ENCODE data around the gene PPP1R14D. TPM values are rescaled to one million over a fixed set of nuclear protein-coding genes. Genes with fewer than 3 reads are reported as not detected.
A peak's percentile ranks its signal among the peaks of the same experiment; 100 is the strongest.

Gene PPP1R14D
- total RNA-seq, 2 experiments from 2014 or later = not detected

DNA sequence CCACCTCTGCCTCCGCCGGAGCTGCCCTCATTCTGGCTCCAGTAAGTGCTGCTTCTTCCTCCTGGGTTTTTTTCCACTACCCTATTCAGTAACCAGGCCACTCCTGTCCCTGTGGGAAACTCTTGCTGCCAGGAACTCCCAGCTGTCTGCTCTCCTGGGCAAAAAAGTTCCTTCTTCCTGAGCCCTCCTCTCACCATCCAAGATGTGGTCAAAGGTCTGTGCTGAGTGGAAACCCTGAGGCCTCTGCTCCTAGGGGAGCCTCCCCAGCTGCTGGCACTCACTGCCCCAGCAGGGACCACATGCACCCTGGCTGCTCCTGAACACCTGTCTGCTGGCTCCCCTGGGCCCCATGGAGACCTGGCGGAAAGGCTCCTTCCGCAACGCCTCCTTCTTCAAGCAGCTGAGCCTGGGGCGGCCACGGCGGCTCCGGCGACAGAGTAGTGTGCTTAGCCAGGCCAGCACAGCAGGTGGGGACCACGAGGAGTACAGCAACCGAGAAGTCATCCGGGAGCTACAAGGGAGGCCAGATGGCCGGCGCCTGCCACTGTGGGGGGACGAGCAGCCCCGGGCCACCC lies 58.3 kb downstream of the PPP1R14D start:
- Histone ChIP-seq H3K27ac (ENCODE audit: low read depth, low read length, poor library complexity, severe bottlenecking) (peak overlapping the region; percentile 97), H3K4me3 (ENCODE audit: low read depth, low read length, poor library complexity, severe bottlenecking) (peak overlapping the region; percentile 61), H3K4me2 (ENCODE audit: low read length) (peak overlapping the region; percentile 80)

DNA sequence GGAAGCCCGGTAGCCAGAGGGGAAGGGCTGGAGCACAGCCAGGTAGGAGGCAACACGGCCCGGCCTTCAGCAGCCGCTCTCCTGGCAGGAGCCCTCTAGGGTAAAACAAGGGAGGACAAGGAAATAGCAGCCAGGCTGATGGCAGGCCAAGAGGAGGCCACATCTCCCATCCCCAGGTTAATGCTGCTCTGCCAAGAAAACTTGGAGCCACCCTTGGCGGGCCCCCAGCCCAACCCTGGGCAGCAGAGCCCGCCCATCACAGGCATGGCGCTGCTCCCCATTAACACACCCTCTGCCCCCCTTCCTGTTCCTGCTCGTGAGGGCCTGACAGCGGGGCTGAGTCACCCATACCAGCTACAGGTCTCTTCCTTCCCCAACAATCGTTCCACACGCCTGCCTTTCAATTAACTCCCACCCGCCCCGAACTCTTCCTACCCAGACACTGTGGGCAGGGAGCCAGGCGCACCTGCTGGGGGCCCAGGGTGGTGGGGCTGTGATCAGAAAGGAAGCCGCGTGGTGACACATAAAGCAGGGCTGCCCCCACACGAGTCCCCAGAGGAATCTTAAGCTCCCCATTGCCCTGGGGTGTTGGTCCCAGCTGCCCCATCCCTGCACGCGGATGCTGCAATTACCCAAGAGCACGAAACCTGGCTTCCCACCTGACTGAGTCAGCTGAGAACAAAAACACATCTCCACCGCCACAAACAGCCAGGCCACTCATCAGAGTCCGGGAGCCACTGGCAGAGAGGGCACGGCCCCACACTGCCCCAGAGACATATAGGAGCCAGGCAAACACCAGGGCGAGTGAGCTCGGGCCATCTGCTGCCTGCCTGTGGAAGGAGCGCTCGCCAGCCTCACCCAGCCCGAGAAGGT lies 59.0 kb downstream of the PPP1R14D start, which contains the start of gene C15orf62:
C15orf62 (plus strand) TSS at position 707 of the 873 bp plus-strand sequence. CDS start 516 bp downstream, outside the sequence.
- intact Hi-C loops (cut with micrococcal nuclease; ENCODE audit: unreplicated experiment) = loop anchor here (1.0 to 5.0 kb wide), 6 partner anchors 13 to 177 kb away; partner anchors contain the start of genes DNAJC17, KNL1, RAD51 and RMDN3
- Histone ChIP-seq H3K36me3 (ENCODE audit: insufficient read depth, low read length) (peaks cover 50% of the 10 kb centered on the region; the same call in 1 of the 2 replicates), H4K20me1 (ENCODE audit: insufficient read depth, low read length) (no peaks in the 10 kb centered on the region), H3K4me1 (ENCODE audit: insufficient read depth, low read length, poor library complexity, severe bottlenecking) (peaks cover 59% of the 10 kb centered on the region), H2AFZ (ENCODE audit: low read length) (peak within 1 kb of the TSS; percentile 26; the same call in 1 of the 2 replicates), H3K9me3 (ENCODE audit: low read length) (no peaks in the 10 kb centered on the region), H3K9me2 (ENCODE audit: insufficient read depth, low read length) (no peaks in the 10 kb centered on the region), H3K4me2 (ENCODE audit: low read length) (peak within 1 kb of the TSS; percentile 80), H3K27ac (ENCODE audit: low read depth, low read length, poor library complexity, severe bottlenecking) (peak within 1 kb of the TSS; percentile 97), H3K4me3 (ENCODE audit: low read depth, low read length, poor library complexity, severe bottlenecking) (peak within 1 kb of the TSS; percentile 61), H3K79me2 (ENCODE audit: insufficient read depth, low read depth, low read length) (peaks cover 4% of the 10 kb centered on the region; the same call in 1 of the 2 replicates)
- DNase-seq (ENCODE audit: low spot score) = peak; percentile 94
- TF ChIP-seq, protein P1, sequence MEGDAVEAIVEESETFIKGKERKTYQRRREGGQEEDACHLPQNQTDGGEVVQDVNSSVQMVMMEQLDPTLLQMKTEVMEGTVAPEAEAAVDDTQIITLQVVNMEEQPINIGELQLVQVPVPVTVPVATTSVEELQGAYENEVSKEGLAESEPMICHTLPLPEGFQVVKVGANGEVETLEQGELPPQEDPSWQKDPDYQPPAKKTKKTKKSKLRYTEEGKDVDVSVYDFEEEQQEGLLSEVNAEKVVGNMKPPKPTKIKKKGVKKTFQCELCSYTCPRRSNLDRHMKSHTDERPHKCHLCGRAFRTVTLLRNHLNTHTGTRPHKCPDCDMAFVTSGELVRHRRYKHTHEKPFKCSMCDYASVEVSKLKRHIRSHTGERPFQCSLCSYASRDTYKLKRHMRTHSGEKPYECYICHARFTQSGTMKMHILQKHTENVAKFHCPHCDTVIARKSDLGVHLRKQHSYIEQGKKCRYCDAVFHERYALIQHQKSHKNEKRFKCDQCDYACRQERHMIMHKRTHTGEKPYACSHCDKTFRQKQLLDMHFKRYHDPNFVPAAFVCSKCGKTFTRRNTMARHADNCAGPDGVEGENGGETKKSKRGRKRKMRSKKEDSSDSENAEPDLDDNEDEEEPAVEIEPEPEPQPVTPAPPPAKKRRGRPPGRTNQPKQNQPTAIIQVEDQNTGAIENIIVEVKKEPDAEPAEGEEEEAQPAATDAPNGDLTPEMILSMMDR (conservative IDR thresholded peaks at IDR 0.05; ENCODE audit: low read length) = no peak
- no peak for TF ChIP-seq EZH2phosphoT487 (IDR thresholded peaks at IDR 0.05; ENCODE audit: borderline replicate concordance, low read depth, low read length)
- CTCF ChIA-PET (ENCODE audit: unreplicated experiment) = interaction anchor here (0.5 to 1.8 kb wide), 6 partner anchors 12 to 122 kb away, joined by 3 to 5 read pairs (median 3); no protein-coding TSS in a partner anchor
- BruUV-seq (replicated peaks) = no TSS peak
- POLR2A ChIA-PET = interaction anchor here (0.6 to 3.3 kb wide), 14 partner anchors 12 to 348 kb away, joined by 3 to 15 read pairs (median 4); partner anchors contain the start of genes CCDC32, DNAJC17, RPUSD2 and ZFYVE19

More for the DNA sequence above, 58.3 kb downstream of the PPP1R14D start:
- ChIA-PET POLR2A (interaction anchor here (0.6 to 3.3 kb wide), 9 partner anchors 11 to 347 kb away, joined by 3 to 15 read pairs (median 4); partner anchors contain the start of genes CCDC32 and RPUSD2), CTCF (ENCODE audit: unreplicated experiment) (interaction anchor here (1.2 to 1.8 kb wide), 2 partner anchors 12 to 13 kb away, joined by 3 to 5 read pairs; no protein-coding TSS in a partner anchor)
- TF ChIP-seq EZH2phosphoT487 (IDR thresholded peaks at IDR 0.05; ENCODE audit: borderline replicate concordance, low read depth, low read length) = no peak
- TF ChIP-seq, protein P1 (conservative IDR thresholded peaks at IDR 0.05; ENCODE audit: low read length) = no peak
- no peaks in the 10 kb centered on the region for H3K79me2 ChIP-seq (ENCODE audit: insufficient read depth, low read depth, low read length)
- H3K36me3 ChIP-seq (ENCODE audit: insufficient read depth, low read length) = peaks cover 57% of the 10 kb centered on the region; the same call in 1 of the 2 replicates
- no TSS peak for BruUV-seq (replicated peaks)
- intact Hi-C loops (cut with micrococcal nuclease; ENCODE audit: unreplicated experiment) = no loop called here
- H3K9me2 ChIP-seq (ENCODE audit: insufficient read depth, low read length) = no peaks in the 10 kb centered on the region
- H3K9me3 ChIP-seq (ENCODE audit: low read length) = no peaks in the 10 kb centered on the region
- H2AFZ ChIP-seq (ENCODE audit: low read length) = no peak overlapping the region
- peak; percentile 87 for DNase-seq (ENCODE audit: low spot score)
- H4K20me1 ChIP-seq (ENCODE audit: insufficient read depth, low read length) = no peaks in the 10 kb centered on the region
- peaks cover 53% of the 10 kb centered on the region for H3K4me1 ChIP-seq (ENCODE audit: insufficient read depth, low read length, poor library complexity, severe bottlenecking)

All from OCI-LY7 (cell line).